H1 (cell line): ENCODE data around the gene ALPK3. TPM values are rescaled to one million over a fixed set of nuclear protein-coding genes. Genes with fewer than 3 reads are reported as not detected.

Experiments
- CTCF ChIA-PET: fragments of 300-600 bp; sonication (Branson Sonifier 250); formaldehyde crosslinking; loops from one replicate; lab custom pipeline; 2021; ENCODE audit not compliant: partially characterized antibody; lab: Charles Lee
- POLR2A ChIA-PET: fragments of 300-600 bp; sonication (Branson Sonifier 250); formaldehyde crosslinking; loops from one replicate; lab custom pipeline; 2021; ENCODE audit warnings: inconsistent platforms; ENCODE audit not compliant: partially characterized antibody; lab: Charles Lee
- DNase-seq, 2 experiments: peaks; one replicate each; pipeline versions ENCODE4 v3.0.0 to v3.0.0-alpha.2; 2010 to 2022; ENCODE audit warnings: low spot score in 2 of 2, low read depth in 1 of 2, mixed read lengths in 1 of 2
- FAIRE-seq: peaks from 2 replicates; lab custom pipeline; 2011; peaks lifted over from hg19 to GRCh38; lab: Jason Lieb, UNC
- H2AFZ ChIP-seq: 2 replicates; pipeline ENCODE4 v1.8.1; 2012; ENCODE audit warnings: low read length, inconsistent platforms
- H2AK5ac ChIP-seq: 2 replicates; pipeline ENCODE4 v1.6.1; 2013; ENCODE audit warnings: low read depth, low read length
- H2BK120ac ChIP-seq: replicated peaks from 2 replicates; pipeline ENCODE3; 2013; ENCODE audit warnings: low read depth, low read length, inconsistent platforms
- H2BK12ac ChIP-seq: 2 replicates; pipeline ENCODE4 v1.6.1; 2013; ENCODE audit warnings: low read depth, low read length
- H2BK15ac ChIP-seq: 2 replicates; pipeline ENCODE4 v1.6.1; 2013; ENCODE audit warnings: low read length
- H2BK20ac ChIP-seq: 2 replicates; pipeline ENCODE4 v1.6.1; 2013; ENCODE audit warnings: low read length
- H2BK5ac ChIP-seq: 2 replicates; pipeline ENCODE4 v1.6.1; 2013; ENCODE audit warnings: low read depth, low read length
- H3K14ac ChIP-seq: 2 replicates; pipeline ENCODE4 v1.6.1; 2013; ENCODE audit warnings: inconsistent platforms; ENCODE audit not compliant: insufficient read length
- H3K18ac ChIP-seq: 2 replicates; pipeline ENCODE4 v1.6.1; 2013; ENCODE audit warnings: low read length; ENCODE audit errors: extremely low read depth
- H3K23ac ChIP-seq: 2 replicates; pipeline ENCODE4 v1.6.1; 2013; ENCODE audit warnings: inconsistent platforms; ENCODE audit not compliant: insufficient read length
- H3K23me2 ChIP-seq: 2 replicates; pipeline ENCODE4 v1.6.1; 2013; ENCODE audit warnings: low read depth, low read length
- H3K27ac ChIP-seq: 2 replicates; pipeline ENCODE4 v1.6.1; 2011; ENCODE audit warnings: low read depth, low read length, inconsistent platforms
- H3K27me3 ChIP-seq, 4 experiments: replicated peaks in 1 of 4; 1 replicate in 1 of 4; 2 replicates in 3 of 4; pipeline versions ENCODE4 v1.6.1 to v1.8.1; 2011 to 2013; ENCODE audit warnings: low read length in 3 of 4, mild to moderate bottlenecking in 3 of 4, inconsistent platforms in 2 of 4, mixed read lengths in 2 of 4, moderate library complexity in 1 of 4; ENCODE audit not compliant: control insufficient read depth in 3 of 4, insufficient read depth in 3 of 4; ENCODE audit errors: extremely low read depth in 1 of 4
- H3K36me3 ChIP-seq, 4 experiments: 2 replicates each; pipeline versions ENCODE4 v1.6.1 to v1.8.1; 2011 to 2013; ENCODE audit warnings: mild to moderate bottlenecking in 4 of 4, low read length in 3 of 4, moderate library complexity in 2 of 4, control low read depth in 1 of 4, inconsistent platforms in 1 of 4; ENCODE audit not compliant: insufficient read depth in 4 of 4, control insufficient read depth in 2 of 4
- H3K4ac ChIP-seq: replicated peaks from 2 replicates; pipeline ENCODE3; 2013; ENCODE audit warnings: low read length, low read depth, mixed read lengths, inconsistent platforms; ENCODE audit not compliant: insufficient read length
- H3K4me1 ChIP-seq, 4 experiments: replicated peaks in 1 of 4; 1 replicate in 1 of 4; 2 replicates in 3 of 4; pipeline versions ENCODE4 v1.6.1 to v1.8.1; 2011 to 2013; ENCODE audit warnings: low read length in 3 of 4, inconsistent platforms in 2 of 4, mixed read lengths in 1 of 4; ENCODE audit not compliant: insufficient read depth in 4 of 4, control insufficient read depth in 3 of 4
- H3K4me2 ChIP-seq, 2 experiments: 2 replicates each; pipeline versions ENCODE4 v1.6.1 to v1.8.1; 2011 to 2013; ENCODE audit warnings: low read depth in 2 of 2, low read length in 2 of 2, control low read depth in 1 of 2, inconsistent platforms in 1 of 2, mild to moderate bottlenecking in 1 of 2; ENCODE audit not compliant: insufficient read depth in 1 of 2
- H3K4me3 ChIP-seq, 4 experiments: fragments of 200-600, 300-600 bp in 1 of 4; sonication (generic), shearing (Covaris generic), sonication (Bioruptor Twin) in 1 of 4; 2 replicates each; pipeline versions ENCODE4 v1.5.1 to v1.8.1; 2011 to 2016; ENCODE audit warnings: low read length in 4 of 4, low read depth in 3 of 4, control low read depth in 2 of 4, inconsistent platforms in 2 of 4, mild to moderate bottlenecking in 2 of 4, mixed read lengths in 1 of 4, moderate library complexity in 1 of 4; ENCODE audit not compliant: insufficient read depth in 2 of 4; ENCODE audit errors: extremely low read depth in 1 of 4
- H3K56ac ChIP-seq: replicated peaks from 2 replicates; pipeline ENCODE3; 2013; ENCODE audit warnings: low read depth, mild to moderate bottlenecking, mixed read lengths, low read length, inconsistent platforms; ENCODE audit not compliant: insufficient read length
- H3K79me1 ChIP-seq: 2 replicates; pipeline ENCODE4 v1.6.1; 2013; ENCODE audit warnings: low read depth, low read length, control low read depth
- H3K79me2 ChIP-seq, 2 experiments: 2 replicates each; pipeline versions ENCODE4 v1.6.1 to v1.8.1; 2012 to 2013; ENCODE audit warnings: low read length in 2 of 2, mild to moderate bottlenecking in 2 of 2, inconsistent platforms in 1 of 2; ENCODE audit not compliant: insufficient read depth in 2 of 2, control insufficient read depth in 1 of 2
- H3K9ac ChIP-seq, 4 experiments: replicated peaks in 1 of 4; 1 replicate in 1 of 4; 2 replicates in 3 of 4; pipeline versions ENCODE4 v1.6.1 to v1.8.1; 2011 to 2013; ENCODE audit warnings: low read depth in 3 of 4, low read length in 3 of 4, control low read depth in 2 of 4, mild to moderate bottlenecking in 2 of 4, moderate library complexity in 2 of 4, inconsistent platforms in 1 of 4; ENCODE audit errors: extremely low read depth in 1 of 4
- H3K9me3 ChIP-seq, 2 experiments: 2 replicates each; pipeline versions ENCODE4 v1.6.1 to v1.8.1; 2012 to 2013; ENCODE audit warnings: mild to moderate bottlenecking in 2 of 2, moderate library complexity in 2 of 2, control low read depth in 1 of 2, inconsistent platforms in 1 of 2, low read depth in 1 of 2, low read length in 1 of 2, mixed read lengths in 1 of 2; ENCODE audit not compliant: insufficient read depth in 2 of 2
- H4K20me1 ChIP-seq, 2 experiments: replicated peaks in 1 of 2; 2 replicates each; pipeline versions ENCODE3 to v1.8.1; 2011 to 2013; ENCODE audit warnings: inconsistent platforms in 2 of 2, low read length in 2 of 2, mild to moderate bottlenecking in 1 of 2; ENCODE audit not compliant: insufficient read depth in 2 of 2, control insufficient read depth in 1 of 2
- H4K5ac ChIP-seq: 2 replicates; pipeline ENCODE4 v1.6.1; 2013; ENCODE audit warnings: low read length, low read depth, mixed read lengths, inconsistent platforms; ENCODE audit not compliant: insufficient read length
- H4K8ac ChIP-seq: 2 replicates; pipeline ENCODE4 v1.8.0; 2013; ENCODE audit warnings: mild to moderate bottlenecking, moderate library complexity, low read length, inconsistent platforms; ENCODE audit not compliant: insufficient read depth; ENCODE audit errors: extremely low read depth
- H4K91ac ChIP-seq: replicated peaks from 2 replicates; pipeline ENCODE3; 2013; ENCODE audit warnings: low read length, mixed read lengths, inconsistent platforms; ENCODE audit not compliant: insufficient read length
- ASH2L ChIP-seq: fragments of 200-600, 300-600 bp; sonication (generic); IDR thresholded peaks from one replicate; pipeline ENCODE4 v1.7.1; 2017; ENCODE audit warnings: low read length
- ATF3 ChIP-seq: IDR thresholded peaks from 2 replicates; pipeline ENCODE4 v1.6.1; 2011; ENCODE audit warnings: low read depth, mild to moderate bottlenecking, low read length; ENCODE audit not compliant: insufficient read depth
- BRCA1 ChIP-seq: IDR thresholded peaks from 2 replicates; pipeline ENCODE4 v1.6.1; 2012; ENCODE audit warnings: low read depth, low read length, improper control_type of control experiment
- GTF2F1 ChIP-seq: IDR thresholded peaks from 2 replicates; pipeline ENCODE4 v1.6.1; 2012; ENCODE audit warnings: low read depth, low read length, improper control_type of control experiment, borderline replicate concordance
- KDM1A ChIP-seq: fragments of 200-600, 300-600 bp; sonication (generic); IDR thresholded peaks from 2 replicates; pipeline ENCODE4 v1.7.1; 2016; ENCODE audit warnings: mild to moderate bottlenecking, low read length, borderline replicate concordance
- PHF8 ChIP-seq: fragments of 200-600 bp; sonication (generic); conservative IDR thresholded peaks from 2 replicates; pipeline ENCODE4 v1.7.1; 2012; ENCODE audit warnings: low read depth, mild to moderate bottlenecking, inconsistent platforms, low read length, moderate library complexity
- POLR2AphosphoS5 ChIP-seq: IDR thresholded peaks from 2 replicates; pipeline ENCODE4 v1.6.1; 2011; ENCODE audit warnings: low read depth, low read length
- RXRA ChIP-seq: IDR thresholded peaks from 2 replicates; pipeline ENCODE4 v1.6.1; 2011; ENCODE audit warnings: low read depth, mild to moderate bottlenecking, low read length, moderate library complexity; ENCODE audit not compliant: insufficient read depth
- SAP30 ChIP-seq: fragments of 300-600 bp; sonication (generic); IDR thresholded peaks from 2 replicates; pipeline ENCODE4 v1.7.1; 2012; ENCODE audit warnings: low read length, moderate library complexity, mild to moderate bottlenecking, inconsistent platforms; ENCODE audit not compliant: insufficient read depth, insufficient replicate concordance
- SIRT6 ChIP-seq: IDR thresholded peaks from one replicate; pipeline ENCODE4 v1.7.1; 2012; ENCODE audit warnings: low read length, inconsistent platforms
- SIX5 ChIP-seq: IDR thresholded peaks from 2 replicates; pipeline ENCODE4 v1.6.1; 2011; ENCODE audit warnings: mild to moderate bottlenecking, low read depth, low read length
- SP2 ChIP-seq: IDR thresholded peaks from 2 replicates; pipeline ENCODE4 v1.6.1; 2012; ENCODE audit warnings: mild to moderate bottlenecking, low read length, inconsistent platforms
- SUZ12 ChIP-seq: fragments of 200-600 bp; sonication (generic); IDR thresholded peaks from 2 replicates; pipeline ENCODE4 v1.6.1; 2012; ENCODE audit warnings: mild to moderate bottlenecking, inconsistent platforms, low read length, moderate library complexity, mixed read lengths
- TAF7 ChIP-seq: optimal IDR thresholded peaks from 2 replicates; pipeline ENCODE3; 2011; ENCODE audit warnings: low read depth, mild to moderate bottlenecking, inconsistent platforms, low read length, moderate library complexity, borderline replicate concordance
- WGBS, 2 experiments: shearing (Covaris generic) in 1 of 2; methylation state at CpG; one replicate each; pipeline versions ENCODE4 v1.1.6 to v1.1.7; 2013 to 2015; ENCODE audit warnings: low lambda C conversion rate in 2 of 2, mixed read lengths in 2 of 2, inconsistent platforms in 1 of 2, low coverage in 1 of 2, missing lambda C conversion rate in 1 of 2; ENCODE audit not compliant: insufficient replicate concordance in 2 of 2, insufficient coverage in 1 of 2, insufficient read length in 1 of 2; ENCODE audit errors: extremely low coverage in 1 of 2, missing lambda C conversion rate in 1 of 2; 5-methylcytosine and 5-hydroxymethylcytosine counted together
- polyA plus RNA-seq, 7 experiments: library from polyadenylated mRNA; depleted of rRNA in 3 of 7; stranded (reverse) in 5 of 7; unstranded in 2 of 7; fragments of >200 nt in 5 of 7; fragments of 200-250 nt in 2 of 7; gene quantifications; 1 replicate in 5 of 7; 2 replicates in 1 of 7; 4 replicates in 1 of 7; pipeline versions ENCODE4 v1.2.1 to v1.2.3, GENCODE V29; 2011 to 2013; ENCODE audit warnings: missing spikeins in 2 of 7, mixed read lengths in 2 of 7
- total RNA-seq: library from RNA; stranded (reverse); fragmentation: NEBNext Ultra II Directional; extraction: Animal tissue kit (Norgen Biotek cat#: 25700); gene quantifications from 2 replicates; pipeline ENCODE4 v1.2.1, GENCODE V29; 2021

The ALPK3 gene
- total and polyA plus RNA-seq, 2 of the 8 experiments (the other 6 are each of a cell fraction or from before 2014, with no cell fraction given): 4.4 to 19.2 TPM

- POLR2A ChIA-PET: interaction anchor here (1.2 to 1.3 kb wide), 2 partner anchors 8 to 11 kb away, joined by 3 read pairs; no protein-coding TSS in a partner anchor
- Histone ChIP-seq H3K56ac (no peak overlapping the region), H3K27me3 (peaks cover 0 to 3% (median 0%) of the 10 kb centered on the region in 4 experiments; a peak in 2 of 7 replicates), H4K8ac (no peak overlapping the region), H3K23me2 (peaks cover 2% of the 10 kb centered on the region; the same call in 1 of the 2 replicates), H2AK5ac (no peak overlapping the region), H3K23ac (no peak overlapping the region), H4K5ac (no peak overlapping the region), H3K79me2 (no peaks in the 10 kb centered on the region), H3K79me1 (no peaks in the 10 kb centered on the region), H3K9ac (no peak overlapping the region), H4K20me1 (no peaks in the 10 kb centered on the region), H2BK15ac (no peak overlapping the region), H2BK5ac (no peak overlapping the region), H3K4me1 (peaks cover 6 to 21% (median 15%) of the 10 kb centered on the region in 4 experiments), H3K27ac (no peak overlapping the region), H3K4me2 (no peak overlapping the region), H4K91ac (no peak overlapping the region), H3K9me3 (no peaks in the 10 kb centered on the region), H2BK20ac (no peak overlapping the region), H3K18ac (no peak overlapping the region), H3K14ac (no peak overlapping the region), H2BK120ac (no peak overlapping the region), H3K4me3 (no peak overlapping the region), H2AFZ (no peak overlapping the region), H3K4ac (no peak overlapping the region), H2BK12ac (no peak overlapping the region), H3K36me3 (no peaks in the 10 kb centered on the region)
- 94% methylated on average over 1 of the region's 1 CpG; no CpG with 5 or more reads in 1 of the 2 experiments for WGBS, 2 experiments
- no peak for DNase-seq
- CTCF ChIA-PET: interaction anchor here (0.7 to 1.2 kb wide), 2 partner anchors 9 to 13 kb away, joined by 3 read pairs; no protein-coding TSS in a partner anchor
- FAIRE-seq: no peak
- TF ChIP-seq ASH2L: no peak
- TF ChIP-seq SP2: no peak
- no peak for TF ChIP-seq SIRT6
- TF ChIP-seq RXRA: no peak
- no peak for TF ChIP-seq ATF3
- no peak for TF ChIP-seq SIX5
- TF ChIP-seq PHF8: no peak
- TF ChIP-seq BRCA1: no peak
- TF ChIP-seq KDM1A: no peak
- TF ChIP-seq SAP30: no peak
- no peak for TF ChIP-seq SUZ12
- no peak for TF ChIP-seq POLR2AphosphoS5
- TF ChIP-seq TAF7: no peak
- TF ChIP-seq GTF2F1: no peak
Observed at GRCh38 chr15:84813931-84814330, 3.2 kb upstream of the ALPK3 start.
